ENCODE measurements around the gene MYH15.

MYH15 gene

DNA sequence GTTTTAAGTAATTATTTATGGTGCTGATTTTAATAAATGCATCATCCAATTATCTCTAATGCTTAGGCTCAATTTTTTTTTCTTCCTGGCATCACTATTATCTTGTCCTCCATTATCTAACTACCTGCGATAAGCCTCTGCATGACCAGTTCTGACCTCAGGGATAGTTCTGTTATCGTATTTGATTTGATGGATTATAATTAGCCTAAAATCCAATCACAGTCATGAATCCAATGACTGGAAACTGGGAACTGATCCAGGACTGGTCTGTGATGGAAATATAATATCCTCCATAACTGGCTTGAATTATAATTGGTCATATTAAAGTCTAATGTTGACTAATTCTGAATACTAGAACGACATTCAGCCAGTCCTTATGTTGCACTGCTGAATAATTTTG lies 1.1 kb downstream of the MYH15 start:
- DNase-seq: no peak

DNA sequence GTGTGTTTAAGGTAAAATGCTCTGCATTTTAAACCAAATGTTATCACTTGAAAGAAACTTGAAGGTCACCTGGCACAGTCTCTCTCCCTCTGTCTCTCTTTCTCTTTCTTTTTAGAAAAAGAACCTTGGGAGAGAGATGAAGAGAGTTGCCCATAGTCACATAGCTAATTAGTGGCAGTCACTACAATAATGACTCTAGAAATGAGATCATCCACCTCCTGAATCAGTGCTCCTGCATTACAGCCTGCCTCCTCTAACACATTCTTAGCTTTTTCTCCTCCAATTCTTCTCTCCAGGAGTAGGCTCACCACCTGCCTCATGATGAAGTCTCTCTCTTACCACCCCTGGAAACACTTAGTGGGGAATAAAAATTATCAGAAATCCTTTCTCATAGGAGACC lies 2.5 kb downstream of the MYH15 start:
- DNase-seq: no peak

GRCh38 chr3:108505811-108506210 lies 4.6 kb downstream of the MYH15 start:
- DNase-seq: no peak

- DNase-seq: no peak
Observed at GRCh38 chr3:108503722-108504121, 6.7 kb downstream of the MYH15 start.

DNA sequence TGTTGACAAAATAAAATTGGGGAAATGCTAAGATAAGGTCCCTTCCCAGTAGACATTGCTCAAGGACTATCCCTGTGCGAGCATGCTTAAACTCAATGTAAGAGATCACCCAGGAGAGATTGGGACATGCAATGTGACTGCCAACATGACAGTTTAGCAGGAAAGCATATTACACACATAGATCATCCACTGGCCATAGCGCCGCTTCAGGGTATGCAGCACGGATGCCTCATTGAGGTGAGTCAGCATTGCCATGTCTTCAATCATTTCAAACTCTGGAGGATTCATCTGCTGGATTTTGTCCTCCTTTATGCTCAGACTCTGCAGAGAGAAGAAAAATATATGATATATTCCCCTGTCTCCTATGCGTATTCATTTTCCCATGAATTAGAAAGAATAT lies 8.9 kb downstream of the MYH15 start:
- no peak for DNase-seq

DNA sequence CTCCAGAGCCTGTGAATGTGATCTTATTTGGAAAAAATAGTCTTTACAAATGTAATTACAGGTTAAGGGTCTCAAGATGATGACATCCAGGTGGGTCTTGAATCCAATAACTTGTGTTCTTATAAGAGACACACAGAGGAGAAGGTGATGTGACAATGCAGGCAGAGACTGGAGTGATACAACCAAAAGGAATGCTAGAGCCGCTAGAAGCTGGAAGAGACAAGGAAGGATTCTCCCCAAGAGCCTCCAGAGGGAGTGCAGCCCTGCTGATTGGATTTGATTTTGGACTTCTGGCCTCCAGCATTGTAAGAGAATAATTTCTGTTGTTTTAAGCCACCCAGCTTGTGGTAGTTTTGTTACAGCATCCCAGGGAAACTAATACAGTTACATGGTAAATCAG lies 9.7 kb downstream of the MYH15 start:
- no peak for DNase-seq

- DNase-seq: no peak
Observed at GRCh38 chr3:108497271-108497670, 13.1 kb downstream of the MYH15 start.

GRCh38 chr3:108495717-108496116 lies 14.7 kb downstream of the MYH15 start:
- DNase-seq: no peak

DNA sequence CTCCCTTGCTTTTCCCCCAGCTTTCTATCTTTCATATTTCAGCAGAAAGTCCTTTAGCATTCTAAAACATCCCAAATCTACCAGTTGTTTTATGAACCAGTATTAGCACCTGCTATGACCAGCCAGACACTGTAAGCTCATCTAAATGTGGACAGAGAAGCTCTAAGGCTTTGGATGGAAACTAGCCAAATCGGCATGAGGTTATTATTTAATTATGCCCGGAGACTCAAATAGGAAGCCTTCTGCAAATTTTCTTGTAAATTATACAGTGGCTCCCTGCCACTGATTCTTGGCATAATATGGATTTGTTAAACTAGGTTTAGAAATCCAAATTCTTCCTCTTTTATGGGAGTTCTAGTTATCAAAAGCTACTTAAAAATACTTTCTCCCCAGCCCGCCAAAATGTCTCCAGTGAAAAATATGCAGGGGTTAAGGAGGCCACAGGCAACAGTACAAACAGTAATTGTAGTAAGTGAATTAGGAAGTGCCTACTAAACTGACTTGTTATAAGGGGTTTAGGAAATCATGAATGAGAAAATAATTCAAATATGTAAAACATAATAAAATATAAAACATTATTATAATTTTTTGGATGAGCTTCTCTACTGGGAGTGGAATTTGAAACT lies 15.4 kb downstream of the MYH15 start:
- no peak for DNase-seq

DNA sequence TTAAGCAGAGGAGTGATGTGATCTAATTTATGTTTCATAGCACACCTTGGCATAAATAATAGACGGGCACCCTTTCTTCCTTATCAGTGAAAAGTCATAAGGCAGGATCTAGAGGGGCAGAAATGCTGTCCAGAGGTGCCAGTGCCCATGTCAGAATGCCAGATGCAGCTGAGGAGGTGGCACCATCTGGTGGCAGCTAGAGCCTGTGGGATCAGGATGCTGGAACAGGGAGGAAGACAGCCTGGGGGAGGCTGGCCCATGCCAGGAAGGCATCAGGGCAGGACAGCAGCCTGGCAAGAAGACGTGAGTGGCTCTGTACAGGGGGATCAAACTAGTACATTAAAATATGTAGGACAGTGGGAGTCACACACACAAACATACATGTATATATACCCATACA lies 16.5 kb downstream of the MYH15 start:
- no peak for DNase-seq

- no peak for DNase-seq
Observed at GRCh38 chr3:108491456-108491855, 18.9 kb downstream of the MYH15 start.

- DNase-seq: peak; percentile 43
Observed at GRCh38 chr3:108489776-108490175, 20.6 kb downstream of the MYH15 start.

DNA sequence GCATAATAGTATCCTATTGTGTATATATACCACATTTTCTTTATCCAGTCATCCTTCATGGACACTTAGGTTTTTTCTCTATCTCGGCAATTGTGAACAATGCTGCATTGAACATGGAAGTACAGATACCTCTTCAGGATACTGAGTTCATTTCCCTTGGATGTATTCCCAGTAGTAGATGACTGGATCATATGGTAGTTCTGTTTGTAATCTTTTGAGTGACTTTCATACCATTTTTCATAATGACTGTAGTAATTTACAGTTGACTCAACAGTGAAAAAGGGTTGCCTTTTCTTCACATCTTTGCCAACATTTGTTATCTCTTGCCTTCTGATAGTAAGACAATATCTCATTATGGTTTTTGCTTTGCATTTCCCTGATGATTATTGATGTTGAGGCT lies 21.8 kb downstream of the MYH15 start:
- no peak for DNase-seq

GRCh38 chr3:108487439-108487838 lies 23.0 kb downstream of the MYH15 start:
- DNase-seq: no peak

- no peak for DNase-seq
Observed at GRCh38 chr3:108486941-108487340, 23.5 kb downstream of the MYH15 start.

- DNase-seq: no peak
Observed at GRCh38 chr3:108486338-108486737, 24.1 kb downstream of the MYH15 start.

DNA sequence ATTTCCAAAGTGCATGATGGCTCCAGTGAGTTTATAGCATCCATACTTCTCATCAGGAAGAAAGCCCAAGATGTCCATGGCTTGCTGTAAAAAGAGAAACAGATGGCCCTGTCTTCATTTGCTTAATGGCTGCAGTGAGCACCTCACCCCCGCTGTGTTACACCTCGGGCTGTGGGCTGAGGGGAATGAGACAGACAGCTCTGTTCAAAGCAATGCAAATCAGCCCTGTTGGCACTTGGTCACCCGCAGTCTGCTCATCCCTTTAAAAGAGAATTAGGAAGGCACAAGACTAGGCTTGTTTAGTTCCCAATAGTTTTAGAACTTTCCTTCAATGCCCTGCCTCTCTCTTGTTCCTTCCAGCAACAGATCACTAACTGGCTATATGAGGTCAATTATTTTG lies 25.2 kb downstream of the MYH15 start:
- no peak for DNase-seq

- no peak for DNase-seq
Observed at GRCh38 chr3:108479224-108479623, 31.2 kb downstream of the MYH15 start.

DNA sequence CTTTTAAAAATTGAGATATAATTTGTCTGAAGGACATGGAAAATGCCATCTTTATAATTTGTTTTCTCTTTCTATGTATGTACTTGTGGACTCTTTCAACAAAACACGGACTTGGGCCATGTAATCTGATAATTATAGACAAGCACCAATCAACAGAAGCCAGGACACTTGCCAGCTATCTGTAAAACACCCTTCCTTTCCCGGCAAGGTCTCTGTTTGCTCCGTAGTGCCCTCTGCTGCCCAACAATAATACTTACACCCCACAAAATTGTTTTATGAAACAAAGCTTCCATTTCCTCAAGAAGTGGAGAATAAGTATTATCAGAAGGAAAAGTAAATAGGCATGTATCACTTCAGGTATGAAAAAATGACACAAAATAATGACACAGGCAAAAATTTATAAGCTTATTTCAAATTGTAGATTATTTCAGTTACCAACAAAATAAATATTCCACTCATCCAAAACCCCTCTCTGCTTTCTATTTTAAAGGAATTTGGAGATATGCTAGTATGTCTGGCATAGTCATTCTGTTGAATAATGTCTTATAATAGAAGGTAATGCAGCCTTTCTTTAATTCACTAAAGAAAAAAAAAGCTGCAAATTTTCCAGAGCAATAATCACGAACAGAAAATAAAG lies 32.8 kb downstream of the MYH15 start:
- peak; percentile 11 for DNase-seq

GRCh38 chr3:108475220-108475782 lies 35.1 kb downstream of the MYH15 start:
- no peak for DNase-seq

- DNase-seq: no peak
Observed at GRCh38 chr3:108474581-108474980, 35.8 kb downstream of the MYH15 start.

DNA sequence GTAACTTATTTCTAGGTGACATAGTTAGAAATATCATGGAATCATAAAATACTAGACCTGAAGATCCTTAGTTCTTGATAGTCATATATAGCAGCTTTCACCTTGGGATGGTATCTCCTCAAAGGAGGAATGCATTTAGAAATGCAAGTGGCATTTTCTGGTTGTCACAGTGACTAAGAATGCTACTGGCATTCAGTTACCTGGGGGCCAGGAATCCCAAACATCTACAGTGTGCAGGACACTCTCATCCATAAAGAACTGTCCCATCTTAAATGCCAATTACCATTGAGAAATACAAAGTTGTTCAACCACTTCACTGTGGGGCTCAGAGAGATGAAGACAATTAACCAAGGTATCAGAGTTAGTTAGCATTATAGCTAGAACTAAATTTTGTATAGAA lies 36.7 kb downstream of the MYH15 start:
- no peak for DNase-seq

- DNase-seq: no peak
Observed at GRCh38 chr3:108472001-108472591, 38.3 kb downstream of the MYH15 start.

GRCh38 chr3:108471426-108471825 lies 39.0 kb downstream of the MYH15 start:
- DNase-seq: no peak

Measured in NCI-H187 treated with DMSO at 0.1 percent for 48 hours (cell line).